NCI-H82 treated with DMSO at 0.1 percent for 48 hours (cell line): ENCODE data around the gene CLIC1.
A peak's percentile ranks its signal among the peaks of the same experiment; 100 is the strongest.

ENCODE experiments used
- DNase-seq: peaks from one replicate; lab custom pipeline; 2025; ENCODE audit not compliant: unreplicated experiment; lab: John Stamatoyannopoulos, UW

CLIC1 gene

DNA sequence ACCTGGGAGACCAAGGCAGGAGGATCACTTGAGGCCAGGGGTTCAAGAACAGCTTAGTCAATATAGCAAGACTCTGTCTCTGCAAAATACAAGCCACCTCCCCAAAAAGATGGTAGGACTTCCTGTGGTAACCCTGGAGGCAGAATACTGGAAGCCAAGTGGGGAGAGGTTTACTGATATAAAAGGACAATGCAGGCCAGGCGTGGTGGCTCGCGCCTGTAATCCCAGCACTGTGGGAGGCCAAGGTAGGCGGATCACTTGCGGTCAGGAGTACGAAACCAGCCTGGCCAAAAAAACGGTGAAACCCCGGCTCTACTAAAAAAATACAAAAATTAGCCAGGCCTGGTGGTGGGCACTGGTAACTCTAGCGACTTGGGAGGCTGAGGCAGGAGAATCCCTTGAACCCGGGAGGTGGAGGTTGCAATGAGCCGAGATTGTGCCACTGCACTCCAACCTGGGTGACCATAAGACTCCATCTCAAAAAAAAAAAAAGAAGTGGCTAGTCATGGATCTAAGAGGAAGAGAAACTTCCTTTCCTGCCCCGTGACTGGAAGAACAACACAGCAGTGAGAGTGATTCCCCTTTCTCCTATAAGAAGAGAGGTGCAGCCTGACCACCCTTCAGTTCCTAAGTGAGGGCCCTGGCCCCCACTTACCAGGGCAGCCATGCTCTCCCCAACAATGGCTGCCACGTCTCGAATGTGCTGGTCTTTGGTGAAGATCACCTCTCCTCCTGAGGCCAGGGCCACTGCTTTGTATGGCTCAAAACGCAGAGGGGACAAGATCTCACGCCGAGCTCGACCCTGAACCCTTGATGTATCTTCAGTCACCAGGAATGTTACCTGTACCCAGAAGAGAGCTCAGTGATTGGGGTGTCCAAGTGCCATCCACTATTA lies 32.3 kb upstream of the CLIC1 start:
- no peak for DNase-seq

DNA sequence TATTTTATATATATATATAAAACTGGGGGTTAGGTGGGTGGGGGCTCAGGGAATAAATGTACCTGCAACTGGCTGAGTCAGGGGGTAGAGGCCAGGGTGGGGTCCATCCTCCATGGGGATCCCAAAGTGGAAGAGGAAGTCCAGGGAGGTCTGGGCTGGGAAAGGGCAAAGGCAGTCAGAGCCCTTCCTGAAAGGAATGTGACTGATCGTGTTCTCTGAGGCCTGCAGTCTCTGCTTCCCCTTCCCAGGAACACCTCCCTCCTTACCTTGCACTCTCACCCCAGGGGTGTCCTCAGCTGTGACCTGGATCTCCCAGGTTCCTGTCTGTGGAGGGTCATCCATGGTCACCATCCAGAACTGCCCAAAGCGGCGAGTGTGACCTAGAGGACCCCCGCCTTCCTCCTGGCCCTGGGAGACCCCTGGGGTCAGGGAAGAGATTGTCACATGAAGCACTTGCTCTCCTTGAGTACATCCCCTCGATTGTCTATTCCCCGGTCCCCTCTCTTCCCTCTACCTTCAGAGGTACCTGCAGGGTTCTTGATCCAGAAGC lies 30.8 kb upstream of the CLIC1 start:
- DNase-seq: no peak

DNA sequence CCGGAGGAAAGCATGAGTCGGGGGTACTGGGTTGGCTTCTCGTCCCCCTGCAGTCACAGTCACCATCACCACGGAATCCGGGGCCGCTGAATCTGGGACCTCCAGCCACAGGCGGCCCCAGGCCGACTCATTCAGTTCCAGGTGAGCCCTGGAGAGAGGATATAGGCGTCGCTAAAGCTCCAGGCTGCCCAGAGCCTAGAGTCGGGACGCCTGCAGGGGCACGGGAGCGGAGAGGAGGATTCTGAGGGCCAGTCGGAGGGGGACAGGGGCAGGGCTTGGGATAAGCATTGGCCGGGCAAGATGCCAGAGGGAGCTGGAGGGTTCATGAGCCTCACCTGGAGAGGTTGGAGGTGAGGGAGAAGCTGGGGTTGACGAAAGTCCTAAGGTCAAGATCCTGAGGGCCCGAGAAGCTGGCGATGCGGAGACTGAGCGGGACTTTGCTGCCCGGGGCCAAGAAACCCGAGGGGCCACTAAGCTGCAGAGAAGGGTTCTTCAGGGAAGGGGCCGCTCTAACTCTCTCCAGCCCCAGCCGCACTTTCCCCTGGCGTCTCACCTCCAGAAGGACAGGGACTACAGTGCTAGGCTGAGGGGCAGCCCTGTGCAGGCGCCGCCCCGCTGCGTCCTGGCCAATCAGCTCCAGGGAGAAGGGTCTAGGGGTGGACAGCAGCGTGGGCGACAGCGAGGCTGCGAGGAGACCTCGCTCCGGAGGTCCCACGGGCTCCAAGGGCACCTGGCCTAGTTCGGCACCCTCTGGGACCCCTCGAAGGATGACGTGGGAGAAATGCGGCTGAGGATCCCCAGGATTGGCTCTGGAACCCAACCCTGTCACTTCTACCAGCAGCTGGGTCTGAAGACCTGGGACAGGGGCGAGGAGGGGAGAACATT lies 29.8 kb upstream of the CLIC1 start:
- peak; percentile 46 for DNase-seq

DNA sequence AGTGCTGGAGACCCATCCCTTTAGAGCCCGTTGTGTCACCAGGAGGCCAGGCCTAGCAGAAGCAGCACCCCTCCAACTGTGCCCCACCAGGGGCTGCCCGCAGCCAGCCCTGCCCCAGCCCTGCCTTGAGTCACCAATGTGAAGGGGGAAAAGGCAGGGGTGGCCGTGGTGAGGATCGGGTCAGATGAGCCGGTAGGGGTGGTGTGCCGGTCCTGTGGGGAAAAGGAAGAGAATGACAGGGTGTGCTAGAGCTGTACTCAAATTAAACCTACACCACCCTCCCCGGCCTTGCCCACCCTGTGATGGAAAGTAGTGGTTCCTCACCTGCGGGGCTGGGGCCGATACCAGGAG lies 29.2 kb upstream of the CLIC1 start:
- DNase-seq: no peak

DNA sequence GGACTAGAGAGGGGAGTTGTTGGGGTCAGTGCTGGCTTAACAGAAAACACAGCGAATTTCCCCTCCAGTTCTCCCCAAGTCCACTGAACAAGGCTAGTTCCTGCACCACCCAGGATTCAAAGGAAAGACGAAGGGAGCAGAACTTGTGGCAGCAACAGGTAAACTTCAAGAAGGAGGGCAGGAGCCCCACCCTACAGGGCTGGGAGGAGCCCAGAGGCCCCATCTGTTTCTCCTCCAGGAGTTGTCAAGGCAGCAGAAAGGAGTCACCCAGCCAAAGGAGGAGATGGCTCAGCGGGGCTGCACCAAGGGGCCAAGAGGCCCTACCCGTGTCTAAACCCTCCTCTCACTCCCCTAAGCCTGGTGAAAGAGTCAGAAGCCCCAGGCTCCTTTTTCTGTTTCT lies 27.9 kb upstream of the CLIC1 start:
- no peak for DNase-seq

DNA sequence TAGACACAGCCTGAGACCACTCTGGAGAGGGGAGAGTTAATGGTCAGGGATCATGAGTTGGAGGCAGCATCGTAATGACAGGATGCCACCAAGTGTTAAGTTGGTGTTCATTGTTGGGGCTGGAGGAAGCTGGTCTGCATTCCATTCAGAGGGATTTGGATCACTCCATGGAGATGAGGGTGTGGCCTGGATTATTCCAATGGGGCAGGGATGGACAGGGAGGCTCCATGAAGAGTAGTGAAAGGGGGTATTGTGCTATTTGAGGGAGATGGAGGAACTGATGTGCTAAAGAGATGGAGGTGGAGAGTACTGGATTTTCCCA lies 27.2 kb upstream of the CLIC1 start:
- peak; percentile 25 for DNase-seq

DNA sequence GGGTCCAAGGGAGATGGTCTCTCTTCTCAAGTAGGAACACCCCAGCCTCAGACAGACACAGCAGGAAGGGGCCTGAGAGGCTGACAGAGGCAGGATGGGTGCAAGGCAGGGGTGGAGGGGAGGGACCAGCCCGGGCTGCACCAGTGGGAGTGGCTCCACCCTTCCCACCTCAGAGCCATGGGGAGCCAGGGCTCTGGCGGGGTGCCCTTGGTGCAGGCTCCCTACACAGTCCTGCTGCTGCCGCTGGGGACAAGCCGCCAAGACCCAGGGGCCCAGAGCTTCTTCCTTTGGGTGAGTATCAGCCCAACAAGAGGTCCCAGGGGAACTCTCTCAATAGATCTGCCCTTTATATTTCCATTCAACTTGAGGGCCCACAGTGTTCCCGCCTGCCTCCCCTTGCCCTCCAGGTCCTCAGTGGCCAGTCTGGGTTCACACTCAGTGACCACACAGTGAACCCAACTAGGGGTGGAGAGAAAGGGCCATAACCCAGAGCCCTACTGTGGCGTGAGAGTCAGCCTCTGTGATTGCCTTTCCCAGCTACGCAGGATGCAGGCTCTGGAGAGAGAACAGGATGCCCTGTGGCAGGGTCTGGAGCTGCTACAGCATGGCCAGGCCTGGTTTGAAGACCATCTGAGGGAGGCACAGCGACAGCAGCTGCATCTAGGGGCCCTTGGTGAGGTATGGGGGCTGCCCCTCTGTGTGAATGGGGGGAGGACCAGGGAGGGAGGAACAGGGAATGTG lies 26.7 kb upstream of the CLIC1 start:
- no peak for DNase-seq

DNA sequence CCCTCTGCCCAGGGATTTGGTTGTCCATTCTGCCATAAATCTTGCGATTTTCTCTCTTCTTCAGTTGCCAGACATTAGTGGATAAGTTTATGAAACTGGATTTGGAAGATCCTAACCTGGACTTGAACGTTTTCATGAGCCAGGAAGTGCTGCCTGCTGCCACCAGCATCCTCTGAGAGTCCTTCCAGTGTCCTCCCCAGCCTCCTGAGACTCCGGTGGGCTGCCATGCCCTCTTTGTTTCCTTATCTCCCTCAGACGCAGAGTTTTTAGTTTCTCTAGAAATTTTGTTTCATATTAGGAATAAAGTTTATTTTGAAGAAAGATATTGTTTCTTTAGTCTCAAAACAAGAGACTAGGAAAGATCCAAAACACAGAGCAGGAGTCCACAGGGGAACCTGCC lies 26.0 kb upstream of the CLIC1 start, which contains the start of gene SAPCD1:
Gene SAPCD1 (plus strand): TSS at position 301 of the 400 bp plus-strand sequence. CDS start 399 bp downstream, outside the sequence.
- no peak for DNase-seq

DNA sequence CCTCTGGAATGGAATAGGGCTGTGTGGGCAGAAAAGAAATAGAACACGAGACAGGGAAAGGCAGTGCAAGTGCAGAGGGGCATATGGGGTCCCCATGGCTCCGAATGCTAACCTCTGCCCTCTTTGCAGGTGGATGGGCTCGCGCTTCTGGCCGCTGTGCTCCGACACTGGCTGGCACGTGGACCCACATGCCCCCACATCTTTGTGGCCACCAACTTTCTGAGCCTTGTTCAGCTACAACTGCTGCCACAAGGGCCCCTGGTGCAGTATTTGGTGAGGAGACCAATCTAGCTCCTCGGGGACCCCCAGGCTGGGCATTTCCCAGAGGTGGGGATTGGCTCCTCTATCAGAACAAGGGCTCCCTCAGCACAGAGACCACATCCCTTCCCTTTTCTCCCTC lies 25.0 kb upstream of the CLIC1 start:
- no peak for DNase-seq

DNA sequence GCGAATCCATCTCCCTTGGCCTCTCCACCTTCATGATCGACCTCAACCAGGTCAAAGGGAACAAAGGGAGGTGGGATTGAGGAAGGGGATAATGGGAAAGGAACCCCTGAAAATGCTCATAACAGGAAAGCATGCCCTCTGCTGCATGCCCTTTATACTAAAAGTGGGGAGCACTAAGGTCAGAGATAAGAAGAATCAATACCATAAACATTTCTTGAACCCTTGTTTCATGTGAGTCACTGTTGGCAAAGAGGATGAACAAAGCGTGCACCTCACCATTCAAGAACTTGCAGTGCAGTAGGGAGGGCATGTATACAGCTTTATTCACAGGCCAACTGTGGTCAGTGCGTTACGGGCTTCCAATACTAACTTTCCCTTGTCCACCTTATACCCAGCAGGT lies 24.5 kb upstream of the CLIC1 start:
- DNase-seq: no peak

DNA sequence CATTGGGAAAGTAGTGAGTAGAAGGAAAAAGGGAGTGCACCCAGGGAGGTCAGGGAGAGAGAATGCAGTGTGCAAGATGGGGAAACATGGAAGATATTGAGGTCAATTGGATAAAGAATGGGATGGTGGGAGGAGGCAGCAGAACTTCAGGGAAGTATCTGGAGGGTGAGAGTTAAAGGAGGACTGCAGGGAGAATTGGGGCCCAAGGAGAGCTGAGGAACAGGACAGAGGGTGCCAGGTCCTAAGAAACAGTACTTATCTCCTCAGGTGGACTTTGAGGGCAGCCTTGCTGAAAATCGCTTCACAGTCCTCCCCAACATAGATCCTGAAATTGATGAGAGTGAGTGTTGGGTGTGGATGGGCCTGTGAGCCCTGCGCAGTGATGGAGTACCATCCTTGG lies 22.0 kb upstream of the CLIC1 start:
- no peak for DNase-seq

DNA sequence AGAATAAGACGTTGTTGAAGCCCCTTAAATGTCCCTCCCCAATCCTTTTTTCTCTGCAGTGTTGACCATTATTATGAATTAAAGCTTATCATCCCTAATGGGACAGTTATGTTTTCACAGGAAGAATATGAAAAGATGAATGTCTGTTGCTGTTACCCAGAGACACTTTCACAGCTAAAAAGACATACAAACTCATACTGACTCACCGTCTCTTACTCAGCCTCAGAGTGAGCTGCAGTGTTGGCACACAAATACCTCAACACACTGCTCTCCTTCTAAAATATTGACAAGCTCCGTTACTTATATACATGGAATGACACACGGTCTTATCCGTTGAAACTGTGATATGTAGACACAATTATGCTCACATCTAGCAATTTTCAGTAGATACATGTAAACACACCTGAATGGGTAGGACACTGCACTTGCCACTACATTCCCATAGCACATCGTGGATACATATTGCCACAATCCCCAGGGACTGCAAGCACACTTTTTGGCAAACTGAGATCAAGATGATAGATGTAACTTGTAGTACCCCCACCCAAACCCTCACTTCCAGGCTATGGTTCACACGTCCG lies 16.5 kb upstream of the CLIC1 start:
- no peak for DNase-seq

DNA sequence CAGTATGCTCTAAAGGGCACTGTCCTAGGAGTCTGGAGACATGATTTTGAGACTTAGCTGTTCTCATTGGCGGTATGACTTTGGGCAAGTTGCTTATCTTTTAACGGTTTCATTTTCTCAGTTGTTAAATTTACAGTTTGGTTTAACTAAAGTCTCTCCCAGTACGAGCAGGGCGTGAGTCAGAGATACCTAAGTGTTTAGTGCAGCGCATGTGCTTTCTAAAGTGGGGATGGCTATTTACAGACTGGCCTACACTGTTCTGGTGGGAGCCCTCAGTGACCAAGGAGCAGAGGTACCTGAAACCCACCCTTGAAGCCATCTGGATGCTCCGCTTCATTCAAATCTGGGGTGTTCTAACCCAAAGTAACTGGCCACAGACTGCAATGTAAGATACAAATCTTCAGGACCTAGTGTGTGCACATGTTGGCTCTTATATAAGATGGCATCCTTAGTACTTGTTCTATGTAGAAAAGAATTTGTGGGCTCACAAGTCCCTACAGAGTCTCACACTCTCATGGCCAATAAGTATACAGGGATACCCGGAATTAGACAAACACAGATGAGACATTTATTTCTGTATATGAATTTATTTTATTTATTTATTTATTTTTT lies 14.2 kb upstream of the CLIC1 start:
- no peak for DNase-seq

DNA sequence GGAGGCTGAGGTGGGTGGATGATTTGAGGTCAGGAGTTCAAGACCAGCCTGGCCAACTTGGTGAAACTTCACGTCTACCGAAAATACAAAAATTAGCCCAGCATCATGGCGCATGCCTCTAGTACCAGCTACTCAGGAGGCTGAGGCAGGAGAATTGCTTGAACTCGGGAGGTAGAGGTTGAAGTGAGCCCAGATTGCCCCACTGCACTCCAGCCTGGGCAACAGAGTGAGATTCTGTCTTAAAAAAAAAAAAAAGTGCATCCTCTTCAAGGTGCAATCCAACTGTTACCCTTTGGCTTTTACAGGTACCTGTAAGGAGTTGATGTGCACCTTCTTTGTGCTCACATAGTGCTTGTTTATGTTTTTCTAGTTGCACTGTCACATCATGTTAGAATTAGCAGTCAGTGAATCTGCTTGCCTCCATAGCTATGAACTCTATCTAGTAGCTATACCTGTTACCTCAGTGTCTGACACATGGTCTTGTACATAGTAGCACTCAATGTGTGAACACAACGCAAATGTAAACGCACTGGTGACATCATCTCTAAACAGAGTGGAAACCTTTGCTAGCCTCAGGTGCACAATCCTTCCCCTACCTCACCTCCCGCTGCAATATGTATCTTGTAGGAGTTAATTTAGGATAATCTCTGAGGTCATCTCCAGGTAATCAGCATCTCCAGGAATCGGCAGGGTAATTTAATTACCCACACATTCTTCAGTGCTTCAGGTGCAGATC lies 13.1 kb upstream of the CLIC1 start:
- no peak for DNase-seq

DNA sequence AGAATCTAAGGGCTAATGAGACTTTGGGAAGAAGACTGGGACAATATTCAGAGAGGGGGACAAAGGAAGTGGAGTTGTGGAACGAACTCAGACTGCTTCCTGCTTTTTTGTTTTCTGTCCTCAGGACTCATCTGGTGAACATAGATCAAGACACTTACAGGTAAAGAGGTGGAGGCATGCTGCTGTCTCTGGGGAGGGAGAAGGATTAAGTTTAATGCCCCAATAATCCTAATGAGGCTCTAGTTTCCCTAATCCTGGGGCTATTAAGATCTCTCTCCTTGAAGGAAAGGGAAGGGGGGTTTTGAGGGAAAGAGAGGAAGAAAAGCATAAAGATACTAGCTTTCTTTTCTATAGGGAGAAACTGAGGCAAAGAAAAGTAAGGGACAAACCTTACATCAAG lies 8.1 kb upstream of the CLIC1 start:
- DNase-seq: peak; percentile 96

DNA sequence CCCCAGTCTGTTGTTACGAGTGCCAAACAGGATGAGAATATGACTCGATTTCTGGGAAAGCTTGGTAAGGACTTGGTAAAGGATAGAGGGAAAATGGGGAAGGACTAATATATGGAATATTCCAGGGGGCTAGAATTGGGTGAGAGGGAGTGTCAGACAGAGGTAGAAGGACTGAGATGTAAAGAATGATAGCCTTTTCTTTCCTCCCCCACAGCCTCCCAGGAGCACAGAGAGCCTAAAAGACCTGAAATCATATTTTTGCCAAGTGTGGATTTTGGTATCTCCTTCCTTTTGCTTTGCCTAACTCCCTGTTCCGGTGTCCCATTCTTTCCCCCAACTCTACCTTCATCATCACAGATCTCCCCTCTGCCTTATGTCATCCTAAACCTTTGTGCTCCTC lies 6.6 kb upstream of the CLIC1 start:
- no peak for DNase-seq

DNA sequence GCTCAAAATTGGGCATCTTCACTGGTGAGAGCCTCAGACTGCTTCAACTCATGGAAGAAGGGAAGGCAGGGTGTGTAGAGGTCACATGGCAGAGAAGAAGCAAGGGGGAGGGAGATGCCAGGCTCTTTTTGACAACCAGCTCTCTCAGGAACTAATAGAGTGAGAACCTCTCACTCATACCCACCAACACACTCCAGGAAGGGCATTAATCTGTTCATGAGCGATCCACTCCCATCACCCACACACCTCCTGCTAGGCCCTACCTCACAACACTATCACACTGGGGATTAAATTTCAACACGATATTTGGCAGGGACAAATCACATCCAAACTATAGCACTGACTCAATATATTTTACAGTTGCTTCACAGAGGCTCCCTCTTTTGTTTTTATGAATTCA lies 5.5 kb upstream of the CLIC1 start:
- DNase-seq: no peak

DNA sequence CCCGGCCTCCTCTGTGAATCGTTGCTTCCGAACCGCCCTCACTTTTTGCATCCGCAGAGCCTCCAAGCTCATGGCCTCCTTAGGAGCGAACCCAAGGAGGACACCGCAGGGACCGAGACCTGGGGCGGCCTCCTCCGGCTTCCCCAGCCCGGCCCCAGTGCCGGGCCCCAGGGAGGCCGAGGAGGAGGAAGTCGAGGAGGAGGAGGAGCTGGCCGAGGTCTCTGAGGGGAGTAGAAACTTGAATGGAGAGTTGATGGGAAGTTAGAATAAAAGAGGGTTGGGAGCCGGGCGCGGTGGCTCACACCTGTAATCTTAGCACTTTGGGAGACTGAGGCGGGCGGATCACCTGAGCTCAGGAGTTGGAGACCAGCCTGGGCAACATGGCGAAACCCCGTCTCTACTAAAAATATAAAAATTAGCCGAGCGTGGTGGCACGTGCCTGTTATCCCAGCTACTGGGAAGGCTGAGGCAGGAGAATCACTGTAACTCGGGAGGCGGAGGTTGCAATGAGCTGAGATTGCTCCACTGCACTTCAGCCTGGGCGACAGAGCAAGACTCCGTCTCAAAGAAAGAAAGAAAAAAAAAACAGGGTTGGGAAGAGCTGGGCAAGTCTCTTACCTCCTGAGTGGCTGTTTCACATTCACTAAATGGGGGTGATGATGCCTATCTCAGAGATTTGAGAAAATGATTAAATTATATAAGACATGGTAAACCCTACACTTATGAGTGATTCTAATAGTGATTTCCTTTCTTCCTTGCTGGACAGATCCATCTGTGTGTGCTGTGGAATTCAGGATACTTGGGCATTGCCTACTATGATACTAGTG lies 4.3 kb upstream of the CLIC1 start:
- DNase-seq: no peak
